HG02798 (cell line): Measurements from ENCODE around the gene MGRN1.

Experiments
- ATAC-seq: cut with Tn5 transposase; IDR thresholded peaks from one replicate; pipeline ENCODE4 v1.9.1; 2021; ENCODE audit warnings: mild to moderate bottlenecking; ENCODE audit not compliant: unreplicated experiment, poor library complexity

The MGRN1 gene

DNA sequence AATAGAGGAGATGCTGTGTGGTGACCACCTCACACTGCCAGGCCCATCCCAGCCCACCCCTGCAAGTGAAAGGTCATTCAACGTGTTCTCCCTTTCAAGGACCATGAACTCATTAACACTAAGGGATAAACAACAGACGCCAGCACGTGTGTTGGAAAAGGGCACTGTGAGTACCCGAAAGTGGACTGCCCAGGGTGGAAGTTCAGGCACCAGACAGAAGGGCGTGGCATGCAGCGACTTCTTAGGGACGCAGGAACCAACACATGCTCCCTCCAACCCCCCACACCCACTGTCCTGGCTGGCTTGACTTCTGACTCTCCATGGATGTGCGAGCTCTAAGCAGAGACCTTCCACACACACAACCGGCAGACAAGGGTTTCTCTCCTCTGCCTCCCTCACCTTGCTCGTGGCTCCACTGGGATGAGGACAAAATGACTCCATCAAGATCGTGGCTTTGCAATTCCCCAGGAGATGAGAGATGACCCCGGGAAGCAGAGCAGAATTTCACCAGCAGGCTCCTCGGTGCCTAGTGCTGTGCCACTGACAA lies 20.9 kb upstream of the MGRN1 start:
- no peak for ATAC-seq

DNA sequence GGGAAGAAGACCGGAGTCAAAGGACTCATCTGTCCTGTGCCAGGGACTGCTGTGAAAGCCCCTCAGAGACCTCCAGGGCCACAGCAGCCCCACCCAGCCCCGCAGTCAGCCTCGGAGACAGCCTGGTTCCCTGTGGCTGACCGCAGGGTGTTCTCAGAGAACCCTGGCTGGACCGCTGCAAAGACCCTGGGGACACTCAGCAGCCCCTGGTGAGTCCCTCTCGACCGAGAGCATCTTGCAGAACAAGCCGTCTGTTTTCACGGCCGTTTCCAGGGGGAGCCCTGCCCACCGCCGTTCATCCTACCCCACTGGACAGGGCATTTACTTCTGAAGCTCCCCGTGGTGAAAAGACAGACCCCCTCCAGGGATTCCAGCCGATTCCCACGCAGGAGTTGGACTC lies 20.2 kb upstream of the MGRN1 start:
- ATAC-seq = no peak

DNA sequence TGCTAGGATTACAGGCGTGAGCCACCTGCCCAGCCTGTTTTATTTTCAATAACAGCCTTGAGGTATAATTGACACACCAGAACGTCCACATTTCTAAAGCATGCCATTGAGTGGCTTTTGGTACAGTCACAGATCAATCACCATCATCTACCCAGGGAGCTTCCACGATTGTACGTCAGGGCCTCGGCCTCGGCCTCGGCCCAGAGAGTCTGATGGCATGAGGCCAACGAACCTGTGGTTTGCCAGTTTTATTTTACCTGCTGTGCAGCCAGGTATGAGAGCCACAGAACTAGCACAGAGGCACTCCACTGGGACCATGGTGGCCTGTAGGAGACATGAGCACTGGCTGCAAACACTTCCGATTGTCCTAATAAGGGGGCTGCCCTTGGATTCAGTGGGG lies 18.3 kb upstream of the MGRN1 start:
- ATAC-seq = no peak

DNA sequence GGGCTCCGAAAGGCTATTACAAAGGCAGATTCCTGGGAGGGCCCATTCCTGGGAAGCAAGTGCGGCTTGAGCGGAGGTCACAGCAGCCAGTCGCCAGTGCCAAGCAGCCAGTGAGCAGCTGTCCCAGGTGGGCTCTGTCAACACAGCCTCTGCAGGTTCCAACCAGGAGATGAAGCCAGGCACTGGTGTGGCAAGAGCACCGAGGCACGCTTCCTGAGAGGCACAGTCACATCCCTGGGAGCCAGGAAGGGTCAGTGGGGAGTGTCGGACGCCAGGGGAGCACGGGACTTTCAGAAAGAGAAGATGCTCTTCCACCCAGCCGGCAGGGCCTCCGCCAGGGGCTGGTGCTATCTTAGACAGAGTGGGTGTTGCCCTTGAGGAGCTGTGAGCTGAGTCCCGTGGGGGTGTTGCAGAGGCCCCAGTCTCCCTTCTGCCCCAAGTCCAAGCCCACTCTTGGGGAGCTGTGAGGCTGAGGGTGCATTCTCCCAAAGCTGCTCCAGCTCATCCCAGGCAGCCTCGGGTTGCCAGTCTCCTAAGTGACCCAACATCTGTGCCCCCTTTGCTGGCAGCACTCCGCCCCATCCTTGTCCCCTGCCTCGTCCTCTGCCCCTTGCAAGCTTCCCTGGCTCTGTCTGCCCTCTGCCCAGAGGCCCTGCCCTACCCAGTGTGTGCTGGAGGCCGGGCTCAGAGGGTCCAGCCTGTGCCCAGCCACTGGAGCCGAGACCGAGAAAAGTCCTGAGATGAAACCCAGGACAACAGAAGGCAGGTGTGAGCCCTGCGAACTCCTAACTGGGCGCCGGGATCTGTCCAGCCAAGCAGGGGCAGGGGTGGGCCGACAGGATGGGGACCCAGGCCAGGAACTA lies 16.6 kb upstream of the MGRN1 start:
- no peak for ATAC-seq

DNA sequence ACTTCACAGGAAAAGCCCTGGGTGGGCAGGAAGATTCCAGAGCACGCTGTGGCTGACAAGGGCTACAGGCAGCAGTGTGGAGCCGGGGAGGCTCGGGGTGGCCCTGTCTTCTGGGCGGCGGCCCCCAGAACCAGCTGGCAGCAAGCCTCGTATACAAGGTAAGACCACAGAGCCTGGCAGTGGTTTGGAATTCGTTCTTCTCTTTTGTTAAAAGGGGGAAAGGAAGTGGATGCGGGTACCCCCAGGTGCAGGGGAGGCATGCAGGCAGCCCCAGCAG lies 16.0 kb upstream of the MGRN1 start:
- ATAC-seq = no peak

DNA sequence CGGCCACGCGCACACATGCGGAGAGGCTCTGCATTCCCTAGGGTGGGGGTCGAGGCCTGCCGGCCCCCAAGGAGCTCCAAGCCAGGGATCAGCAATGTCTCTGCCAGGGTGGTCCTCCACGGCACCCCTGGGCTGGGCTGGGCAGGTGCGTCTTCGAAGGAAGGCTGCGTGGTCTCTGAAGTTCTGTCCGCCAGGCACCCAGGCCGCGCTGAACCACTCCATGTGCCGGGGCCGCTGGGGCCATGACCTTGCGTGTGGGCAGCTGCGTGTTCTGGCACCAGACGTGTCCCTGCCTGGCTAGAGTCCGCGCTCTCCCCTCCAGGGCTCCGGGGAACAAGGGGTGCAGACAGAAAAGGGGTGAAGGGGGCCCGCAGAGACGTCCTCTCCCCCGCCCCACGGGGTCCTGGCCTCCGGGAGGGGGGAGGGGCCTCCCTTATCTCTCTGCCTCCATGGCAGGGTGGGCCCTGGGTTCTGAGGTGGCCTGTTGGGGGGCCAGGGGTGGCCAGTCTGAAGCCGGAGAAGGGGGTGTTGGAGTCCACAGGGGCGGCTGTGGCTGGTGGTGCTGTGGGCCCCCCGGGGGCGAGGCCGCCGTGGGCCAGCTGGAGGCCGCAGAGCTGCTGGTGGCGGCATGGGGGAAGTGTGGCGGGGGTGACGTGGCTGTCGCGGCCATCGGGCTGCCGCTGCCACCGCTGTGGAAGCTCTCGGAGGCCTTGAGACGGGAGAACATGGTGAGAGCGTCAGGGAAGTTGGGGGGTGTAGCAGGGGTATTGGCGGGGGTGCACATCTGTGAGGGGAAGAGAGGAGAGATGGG lies 15.2 kb upstream of the MGRN1 start:
- ATAC-seq = no peak

DNA sequence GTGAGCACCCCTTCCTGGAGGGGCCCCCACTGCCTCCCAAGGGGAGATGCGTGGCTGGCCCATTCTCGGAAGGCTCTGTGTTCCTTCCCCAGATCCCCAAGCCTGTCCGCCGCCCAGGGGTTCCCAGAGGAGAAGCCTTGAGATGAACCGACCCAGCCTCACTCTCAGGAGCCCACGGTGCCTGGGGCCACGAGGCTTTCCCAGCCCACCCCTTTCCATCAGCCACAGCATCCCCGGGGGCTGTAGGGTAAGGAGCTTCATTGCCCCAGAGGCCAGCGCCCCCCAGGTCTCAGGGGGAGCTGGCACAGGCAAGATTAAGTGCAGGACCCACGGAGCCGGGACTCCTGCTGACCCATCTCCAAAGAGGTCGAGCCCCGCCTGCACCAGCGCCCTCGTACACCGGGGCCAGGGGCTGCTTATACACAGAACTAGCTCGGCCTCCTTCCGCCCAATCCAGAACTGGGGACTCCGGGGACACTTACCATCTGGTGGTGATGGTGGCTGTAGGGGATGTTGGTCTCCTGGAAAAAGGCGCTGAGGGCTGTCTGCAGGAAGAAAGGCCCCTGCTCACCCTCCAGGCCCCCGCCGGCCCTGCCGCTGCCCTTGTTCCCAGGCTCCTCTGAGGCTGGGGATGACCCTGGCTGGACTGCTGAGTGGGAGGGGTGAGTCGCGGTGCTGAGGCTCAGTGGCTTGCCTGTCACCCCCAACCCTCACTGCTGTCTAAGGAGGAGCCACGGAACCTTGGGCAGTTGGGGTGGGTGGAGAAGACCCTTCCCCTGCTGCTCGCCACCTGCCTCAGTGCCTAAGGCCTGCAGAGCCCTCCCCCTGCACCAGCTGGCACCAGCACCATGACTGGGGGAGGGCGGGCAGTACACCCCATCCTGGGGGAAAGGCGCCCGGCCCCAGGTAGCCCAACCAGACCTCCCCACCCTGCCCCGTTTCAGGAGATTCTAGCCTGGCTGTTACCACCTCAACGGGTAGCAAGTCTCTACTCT lies 14.3 kb upstream of the MGRN1 start:
- no peak for ATAC-seq

DNA sequence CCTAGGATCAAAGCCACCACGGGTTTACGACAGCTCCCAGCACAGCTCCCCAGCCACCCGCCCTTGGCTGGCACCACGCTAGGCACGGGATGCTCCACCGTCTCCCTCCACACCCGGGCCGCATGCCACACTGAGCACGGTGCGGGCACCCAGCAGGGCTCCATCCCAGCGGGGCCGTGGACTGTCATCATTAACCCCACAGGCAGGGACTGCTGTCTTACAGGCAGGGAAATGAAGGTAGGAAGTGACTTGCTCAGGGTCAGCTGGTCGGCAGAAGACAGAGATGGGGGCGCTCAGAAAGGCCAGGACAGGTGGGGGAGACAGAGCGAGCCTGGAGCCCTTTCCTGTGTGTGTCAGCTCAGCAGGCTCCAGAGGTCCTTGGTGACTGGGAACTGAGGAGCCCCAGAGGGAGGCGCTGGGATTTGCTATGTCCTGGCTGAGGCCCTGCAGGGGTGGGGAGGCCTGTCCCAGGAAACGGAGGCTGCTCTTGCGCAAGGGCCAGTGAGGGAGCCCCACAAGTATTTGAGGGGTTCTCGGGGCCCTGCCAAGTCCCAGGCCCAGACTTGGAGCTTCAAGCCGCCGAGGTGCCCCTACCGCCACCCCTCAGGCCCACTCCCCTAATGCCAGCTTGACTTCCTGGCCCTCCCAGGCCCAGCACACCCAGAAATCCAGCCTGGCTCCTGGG lies 13.1 kb upstream of the MGRN1 start:
- no peak for ATAC-seq

DNA sequence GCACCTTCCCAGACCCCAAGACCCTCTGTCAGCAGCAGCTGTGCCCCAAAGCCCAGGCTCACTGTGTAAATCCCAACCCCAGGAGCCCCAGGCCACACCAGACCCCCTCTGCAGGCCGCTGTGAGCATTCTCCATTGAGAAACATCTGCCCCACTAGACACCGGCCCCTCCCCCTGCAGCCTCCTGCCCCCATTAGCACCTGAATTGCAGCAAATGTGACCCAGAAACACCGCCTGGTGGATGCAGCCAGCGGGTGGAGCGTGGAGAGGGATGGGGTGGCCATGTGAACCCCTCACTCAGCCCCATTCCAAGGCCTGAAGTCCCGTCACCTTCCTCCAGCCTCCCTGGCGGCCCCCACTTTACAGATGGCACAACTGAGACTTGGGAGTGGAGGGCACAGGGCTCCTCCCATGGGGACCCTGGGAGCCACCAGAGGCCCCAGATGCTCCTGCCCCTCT lies 12.1 kb upstream of the MGRN1 start:
- ATAC-seq = no peak

DNA sequence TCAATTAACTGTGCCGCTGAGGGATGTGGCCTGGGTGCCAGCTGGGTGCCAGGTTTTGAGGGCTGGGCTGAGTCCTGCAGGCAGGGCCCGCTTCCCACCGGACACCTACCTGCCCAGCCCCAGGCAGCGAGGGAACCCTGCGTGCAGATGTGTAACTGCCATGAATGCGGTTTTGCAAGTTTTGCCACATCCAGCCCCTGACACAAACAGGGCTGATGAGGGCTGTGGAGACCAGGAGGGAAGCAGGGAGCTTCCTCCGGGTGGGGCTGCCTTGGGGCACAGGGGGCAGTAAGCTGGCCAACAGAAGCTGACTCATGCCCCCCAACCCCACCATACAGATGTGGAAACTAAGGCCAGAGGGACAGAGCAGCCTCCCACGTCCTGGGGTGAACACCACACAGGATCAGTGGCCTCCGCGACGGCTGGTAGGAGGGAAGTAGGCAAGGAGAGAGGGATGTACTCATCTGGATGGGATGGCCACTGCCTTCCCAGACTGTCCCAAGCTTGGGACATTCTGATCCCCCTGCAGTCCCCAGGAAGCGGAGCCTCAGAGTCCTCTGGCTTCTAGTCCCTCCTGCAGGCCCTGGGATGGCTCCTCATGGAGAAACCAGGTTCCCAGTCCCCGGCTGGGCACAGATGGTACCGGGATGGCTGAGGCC lies 11.5 kb upstream of the MGRN1 start:
- ATAC-seq = no peak

DNA sequence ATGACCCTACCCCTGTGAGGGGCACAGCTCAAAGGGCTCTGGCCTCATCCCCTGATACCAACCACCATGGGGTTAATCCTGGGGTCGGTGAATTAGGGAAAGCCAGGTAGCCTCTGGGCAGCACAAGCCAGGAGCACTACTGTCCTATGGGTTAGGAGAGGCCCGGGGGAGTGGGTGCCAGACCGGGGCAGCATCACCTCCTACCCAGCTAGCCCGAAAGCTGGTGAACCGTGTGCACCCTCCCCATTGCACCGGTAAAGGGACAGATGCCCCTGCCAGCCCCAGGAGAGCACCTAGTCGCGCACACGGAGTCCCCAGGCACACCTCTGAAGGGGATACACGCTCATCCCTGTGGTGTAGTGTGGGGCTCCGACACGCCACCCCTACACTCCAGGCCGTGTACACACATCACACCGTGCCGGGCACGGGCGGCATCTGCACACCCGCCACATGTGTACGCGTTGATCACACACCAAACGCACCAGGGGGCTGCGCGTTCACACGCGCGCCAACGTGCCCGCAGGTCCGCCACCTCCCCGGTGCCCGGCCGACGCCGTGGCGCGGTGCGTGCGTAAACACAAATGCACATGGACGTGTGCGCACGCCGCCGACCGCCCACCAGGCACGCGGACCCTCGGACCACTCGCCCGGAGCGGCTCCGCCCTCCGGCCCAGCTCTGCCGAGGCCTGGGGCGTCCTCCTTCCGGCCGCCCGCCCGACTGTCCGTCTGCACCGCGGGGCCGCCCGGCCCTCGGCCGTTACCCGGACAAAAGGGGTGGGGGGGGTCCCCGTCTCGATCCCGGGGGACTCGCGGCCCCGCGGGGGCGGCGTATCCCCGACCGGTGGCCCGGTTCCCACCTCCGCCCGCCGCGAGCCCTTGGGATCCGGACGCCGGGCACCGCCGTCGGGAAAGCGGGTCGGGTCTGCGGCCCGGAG lies 10.7 kb upstream of the MGRN1 start:
- no peak for ATAC-seq

DNA sequence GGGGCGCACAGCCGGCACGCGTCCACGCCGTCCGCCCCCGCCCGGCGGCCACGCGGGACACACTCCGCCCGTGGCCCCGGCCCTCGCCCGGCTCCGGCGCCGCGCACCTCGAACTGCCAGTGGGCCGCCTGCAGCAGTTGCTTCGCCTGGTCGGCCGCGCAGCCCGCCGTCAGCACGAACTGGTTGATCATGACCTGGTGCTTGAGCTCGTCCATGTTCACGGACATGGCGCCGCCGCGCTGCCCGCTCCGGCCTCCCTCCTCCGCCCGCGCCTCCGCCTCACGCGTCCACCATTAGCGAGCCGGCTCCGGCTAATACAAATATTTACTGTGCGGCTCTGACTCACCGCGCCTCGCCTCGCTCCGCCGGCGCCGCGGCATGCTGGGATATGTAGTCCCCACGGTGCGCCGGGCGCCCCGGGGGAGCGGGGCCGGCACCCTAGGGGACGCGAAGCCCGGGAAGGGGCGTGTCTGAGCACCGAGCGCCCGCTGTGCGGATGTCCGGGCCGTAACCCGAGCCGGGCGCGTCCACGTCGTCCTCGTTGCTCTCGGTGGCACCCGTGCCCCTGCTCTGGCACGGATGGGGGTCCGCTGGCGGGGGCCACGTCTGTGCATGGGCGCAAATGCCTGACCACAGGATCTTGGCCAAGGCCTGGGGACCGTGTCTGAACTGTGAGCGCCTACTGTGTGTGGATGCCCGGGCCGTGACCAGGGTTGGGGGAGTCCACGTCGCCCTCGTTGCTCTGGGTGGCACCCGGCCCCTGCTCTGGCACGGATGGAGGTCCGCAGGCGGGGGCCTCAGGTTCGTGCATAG lies 9.8 kb upstream of the MGRN1 start, which contains the start of gene UBALD1:
Gene UBALD1 (minus strand): TSS at position 318 of the 813 bp plus-strand sequence. CDS start 91 bp downstream, at position 227.
- ATAC-seq = peak; percentile 62

DNA sequence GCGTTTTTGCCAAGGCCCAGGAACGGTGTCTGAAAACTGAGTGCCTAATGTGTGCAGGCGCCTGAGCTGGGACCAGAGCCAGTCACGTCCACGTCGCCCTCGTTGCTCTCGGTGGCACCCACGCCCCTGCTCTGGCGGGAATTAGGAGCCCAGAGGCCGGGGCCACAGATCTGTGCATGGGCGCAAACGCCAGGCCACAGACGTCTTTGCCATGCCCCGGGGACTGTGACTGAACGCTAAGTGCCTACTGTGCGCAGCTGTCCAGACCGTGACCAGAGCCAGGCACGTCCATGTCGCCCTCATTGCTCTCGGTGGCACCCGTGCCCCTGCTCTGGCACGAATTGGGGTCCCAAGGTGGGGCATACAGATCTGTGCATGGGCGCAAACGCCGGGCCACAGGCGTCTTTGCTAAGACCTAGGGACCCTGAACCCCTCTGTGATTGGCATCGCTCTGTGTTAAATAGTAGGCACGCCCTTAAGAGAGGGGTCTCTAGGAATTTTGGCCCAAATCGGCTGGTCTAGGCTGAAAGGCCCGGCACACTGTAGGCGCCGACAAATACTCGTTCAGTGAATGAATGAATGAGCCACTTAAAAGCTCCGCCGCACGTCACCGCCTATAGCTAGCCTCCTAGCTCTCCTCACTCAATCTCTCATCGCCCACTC lies 9.1 kb upstream of the MGRN1 start:
- no peak for ATAC-seq

DNA sequence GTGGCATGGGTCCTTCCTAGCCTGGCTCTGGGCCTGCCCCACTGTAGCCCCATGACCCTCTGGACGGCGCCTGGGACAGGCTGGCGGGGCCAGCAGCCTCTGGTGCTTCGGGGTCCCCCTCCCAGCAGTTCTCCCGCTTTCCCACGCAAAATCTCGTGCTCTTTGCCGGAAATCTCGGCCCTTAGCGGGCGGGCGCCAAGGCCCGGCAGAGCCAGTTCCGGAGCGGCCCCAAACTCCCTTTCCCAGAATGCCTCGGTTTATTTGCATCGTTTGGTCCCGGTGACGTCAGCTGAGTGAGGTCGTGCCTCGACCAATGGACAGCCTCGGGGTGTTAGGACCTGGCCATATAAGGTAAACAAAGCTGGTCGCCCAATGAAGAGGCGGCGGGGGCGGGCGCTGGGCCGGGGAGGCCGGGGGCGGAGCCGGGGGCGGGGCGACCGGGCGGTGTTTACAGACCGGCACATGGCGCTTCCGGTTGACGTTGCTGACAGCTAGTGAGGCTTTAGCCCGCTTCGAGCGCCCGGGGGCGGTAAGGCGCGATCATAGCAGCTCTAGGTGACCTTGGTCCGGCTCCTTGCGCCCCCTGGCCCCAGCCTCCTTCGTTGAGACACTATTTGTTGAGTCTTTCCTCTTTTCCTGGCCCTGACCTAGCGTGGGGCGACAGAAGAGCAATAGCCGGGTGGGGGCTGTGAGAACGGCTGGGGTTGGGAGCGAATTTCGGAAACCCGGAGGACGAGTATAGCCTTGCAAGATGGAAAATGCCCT lies 8.4 kb upstream of the MGRN1 start:
- peak; percentile 82 for ATAC-seq

DNA sequence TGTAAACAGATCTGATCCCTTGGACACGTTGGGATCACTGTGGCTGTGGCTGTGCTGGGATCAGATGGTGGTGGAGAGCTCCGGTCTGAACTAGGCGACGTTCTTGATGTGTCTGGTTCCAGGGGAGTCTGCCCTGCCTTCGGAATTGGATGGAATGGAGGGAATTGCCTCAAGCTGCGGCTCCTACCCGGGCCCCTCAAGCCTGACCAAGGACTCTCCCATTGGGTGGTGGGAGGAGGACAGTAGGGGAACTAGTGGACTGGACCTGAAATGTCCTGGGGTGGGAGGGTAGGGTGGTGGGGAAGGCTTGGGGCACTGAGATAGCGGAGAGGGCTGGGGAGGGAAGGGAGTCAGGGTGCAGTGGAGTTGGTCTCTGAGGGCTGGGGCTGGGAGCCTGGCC lies 6.7 kb upstream of the MGRN1 start:
- ATAC-seq = no peak
